NCI-H2171 (cell line): ENCODE data around the gene PIK3R2.
"Not testable (repeated sequence)": the region's sequence is repeated elsewhere in the genome, so short reads cannot be mapped to it uniquely, and the experiment has no call there.

ENCODE experiments used
- DNase-seq: peaks from one replicate; lab custom pipeline; 2025; lab: John Stamatoyannopoulos, UW

Gene PIK3R2

DNA sequence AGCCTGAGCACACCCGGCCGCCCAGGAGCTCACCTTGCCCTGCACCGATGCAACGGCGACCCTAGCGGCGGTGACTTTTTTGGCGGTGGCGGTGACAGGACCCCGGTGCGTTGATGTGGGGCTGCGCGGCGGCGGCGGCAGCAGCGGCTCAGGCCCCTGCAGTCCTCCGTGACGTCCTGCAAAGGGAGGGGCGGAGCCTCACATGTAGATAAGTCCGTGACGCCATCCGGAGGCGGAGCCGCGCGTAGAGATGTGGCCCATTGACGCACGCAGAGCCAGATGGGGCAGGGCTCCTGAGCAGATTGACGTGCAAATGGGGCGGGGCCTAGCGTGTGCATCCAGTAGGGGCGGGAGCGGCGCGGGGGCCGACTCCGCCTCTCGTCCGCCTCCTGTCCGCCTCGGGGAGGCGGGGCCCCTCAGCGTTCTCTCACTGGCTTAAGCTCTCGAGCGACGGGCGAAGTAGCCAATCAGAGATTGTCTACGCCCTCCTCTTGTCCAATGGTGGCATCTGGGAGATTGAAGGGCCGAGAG, 51.0 kb downstream of the PIK3R2 start, which contains the start of gene RAB3A:
Gene RAB3A, minus strand, starts transcription at position 180 of the 531 bp plus-strand sequence. CDS start 1,302 bp downstream, outside the sequence.
- DNase-seq: peak; percentile 100

DNA sequence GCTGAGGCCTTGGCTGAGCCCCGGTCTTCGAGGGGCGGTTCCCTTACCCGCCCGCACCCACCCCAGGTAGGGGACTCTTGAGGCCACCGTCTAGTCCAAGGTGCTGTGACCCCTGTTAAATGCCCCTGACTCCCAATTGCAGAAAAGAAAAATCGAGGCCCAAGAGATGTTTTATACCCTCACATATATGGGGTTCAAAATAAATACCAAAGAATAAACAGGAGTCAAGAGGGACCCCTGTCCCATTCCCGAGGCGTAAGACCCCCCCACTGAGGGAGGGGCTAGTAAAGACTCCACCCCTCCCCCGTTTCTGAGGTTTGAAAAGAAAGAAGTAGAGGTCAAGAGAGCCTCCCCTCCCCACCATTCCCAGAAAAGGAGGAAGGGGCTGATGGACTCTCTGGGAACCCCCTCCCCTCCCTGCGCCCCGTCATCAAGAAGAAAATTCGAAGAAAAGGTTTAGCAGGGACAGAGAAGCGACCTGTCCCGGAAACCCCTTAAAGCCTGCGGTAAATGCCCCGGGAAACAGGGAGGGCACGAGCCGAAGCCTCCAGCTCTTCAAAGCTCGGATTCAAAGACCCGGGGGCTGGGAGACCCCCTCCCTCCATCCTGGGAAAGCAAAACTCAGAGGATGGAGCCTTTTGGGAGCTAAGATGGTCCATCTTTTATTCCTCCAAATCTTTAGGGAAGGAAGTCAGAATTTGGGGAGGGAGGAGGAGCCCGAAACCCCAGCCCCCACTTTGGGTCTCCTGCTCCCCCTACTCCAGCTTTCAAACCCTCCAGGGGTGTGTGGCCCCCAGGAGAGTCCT, 51.6 kb downstream of the PIK3R2 start:
- DNase-seq: peak; percentile 73

DNA sequence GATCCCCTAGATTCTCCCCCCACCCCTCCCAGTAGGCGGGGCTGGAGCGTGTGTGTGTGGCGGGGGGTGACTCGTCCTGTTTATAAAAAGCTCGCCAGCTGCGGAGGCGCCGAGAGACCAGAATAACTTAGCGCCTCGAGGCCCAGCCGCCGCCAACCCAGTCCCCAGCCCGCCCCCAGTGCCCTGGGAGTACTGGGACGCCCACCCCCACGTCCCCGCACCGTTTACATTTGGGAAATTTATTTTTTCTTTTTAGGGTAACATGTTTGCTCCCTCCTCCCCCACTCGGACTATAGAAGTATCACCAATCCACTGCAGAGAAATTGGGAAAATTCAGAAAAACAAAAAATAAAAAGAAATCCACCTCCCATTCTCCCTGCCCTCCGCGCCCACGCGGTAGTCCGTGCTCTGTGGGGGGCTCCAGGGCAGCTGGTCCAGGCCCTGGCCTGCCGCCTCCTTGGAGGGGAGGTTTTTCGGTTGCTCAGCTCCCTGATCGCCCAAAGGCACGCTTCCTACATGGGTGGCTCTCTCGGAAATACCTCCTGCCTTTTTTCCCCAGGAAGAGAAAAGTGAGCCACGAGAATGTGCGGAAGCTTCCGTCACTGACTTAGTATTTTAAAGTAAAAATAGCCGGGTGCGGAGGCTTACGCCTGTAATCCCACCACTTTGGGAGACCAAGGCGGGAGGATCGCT, 52.4 kb downstream of the PIK3R2 start:
- DNase-seq: peak; percentile 56

DNA sequence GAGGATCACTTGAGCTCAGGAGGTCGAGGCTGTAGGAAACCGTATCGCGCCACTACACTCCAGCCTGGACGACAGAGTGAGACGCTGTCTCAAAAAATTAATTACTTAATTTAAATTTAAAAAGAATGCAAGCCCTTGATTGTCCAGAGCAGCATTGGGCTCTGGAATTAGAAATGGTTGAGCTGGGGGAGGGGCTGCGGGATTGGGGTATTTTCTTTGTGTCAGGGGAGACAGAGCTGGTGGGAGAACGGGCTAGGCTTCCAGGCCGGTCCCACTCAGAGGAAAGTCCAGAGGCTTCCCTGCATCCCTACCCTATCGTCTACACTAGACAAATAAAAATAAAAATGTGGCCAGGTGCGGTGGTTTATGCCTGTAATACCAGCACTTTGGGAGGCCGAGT, 53.1 kb downstream of the PIK3R2 start:
- DNase-seq: no peak

DNA sequence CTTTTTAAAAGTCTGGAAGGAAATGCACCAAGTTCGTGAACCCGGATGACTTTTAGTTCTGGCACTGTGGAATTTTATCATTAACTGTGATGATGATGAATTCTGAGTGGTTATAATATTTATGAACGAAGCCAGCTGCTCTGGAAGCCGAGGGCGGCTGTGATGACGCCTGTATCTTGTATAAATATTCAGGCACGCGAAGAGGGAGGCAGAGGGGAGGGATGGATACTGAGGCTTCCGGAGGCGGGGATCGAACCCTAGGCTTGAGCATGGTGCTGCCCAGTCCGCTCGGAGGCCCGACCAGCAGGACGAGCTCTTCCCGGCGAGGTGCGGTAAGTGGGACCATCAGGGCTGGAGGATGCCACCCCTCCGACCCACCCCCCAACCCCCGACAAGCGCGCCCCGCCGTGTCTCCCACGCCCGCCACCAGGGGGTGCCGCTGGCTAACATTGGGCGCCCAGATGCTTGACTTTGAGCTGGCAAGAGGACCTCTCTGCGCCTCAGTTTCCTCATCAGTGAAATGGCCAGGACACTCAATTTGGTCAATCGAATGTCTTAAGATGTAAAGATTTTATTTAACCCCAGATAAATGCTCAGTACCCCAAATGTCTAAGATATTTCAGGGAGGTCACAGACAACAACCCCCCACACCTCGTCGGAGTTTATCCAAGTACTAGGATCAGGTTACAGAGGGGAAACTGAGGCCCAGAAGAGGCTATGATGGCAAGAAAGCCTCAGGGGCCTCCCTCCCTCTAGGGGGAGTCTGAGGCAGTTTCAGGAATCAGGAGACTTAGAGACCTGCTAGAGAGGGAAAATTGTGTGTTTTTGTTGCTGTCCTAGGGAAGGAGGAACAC, 55.4 kb downstream of the PIK3R2 start:
- peak; percentile 10 for DNase-seq

DNA sequence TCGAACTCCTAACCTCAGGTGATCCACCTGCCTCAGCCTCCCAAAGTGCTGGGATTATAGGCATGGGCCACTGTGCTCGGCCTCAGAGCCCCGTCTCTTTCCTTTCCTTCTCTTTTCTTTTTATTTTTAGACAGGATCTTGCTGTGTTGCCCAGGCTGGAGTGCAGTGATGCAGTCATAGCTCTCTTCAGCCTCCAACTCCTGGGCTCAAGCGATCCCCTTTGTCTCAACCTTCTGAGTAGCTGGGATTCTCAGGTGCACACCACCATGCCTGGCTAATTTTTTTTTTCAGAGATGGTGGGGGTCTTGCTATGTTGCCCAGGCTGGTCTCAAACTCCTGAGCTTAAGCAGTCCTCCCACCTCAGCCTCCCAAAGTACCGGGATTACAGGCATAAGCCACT, 56.9 kb downstream of the PIK3R2 start:
- DNase-seq: not testable (repeated sequence)

DNA sequence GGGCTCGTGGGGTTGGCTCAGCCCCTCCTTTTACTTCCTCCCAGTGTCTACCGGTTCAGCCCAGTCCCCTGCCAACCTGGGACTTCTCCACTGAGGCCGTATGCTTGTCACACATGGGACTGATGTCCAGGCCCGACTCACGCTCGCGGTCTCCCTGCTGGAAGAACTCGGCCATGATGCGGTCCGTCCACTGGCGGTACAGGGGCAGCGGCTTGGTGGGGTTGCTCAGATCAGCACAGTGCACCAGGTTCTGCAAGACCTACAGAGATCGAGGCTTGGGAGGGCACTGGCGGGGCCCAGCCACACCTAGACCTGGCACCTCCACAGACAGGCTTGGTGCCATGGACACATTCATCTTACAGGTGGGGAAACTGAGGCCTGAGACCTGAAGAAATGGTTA, 58.7 kb downstream of the PIK3R2 start:
- DNase-seq: no peak

DNA sequence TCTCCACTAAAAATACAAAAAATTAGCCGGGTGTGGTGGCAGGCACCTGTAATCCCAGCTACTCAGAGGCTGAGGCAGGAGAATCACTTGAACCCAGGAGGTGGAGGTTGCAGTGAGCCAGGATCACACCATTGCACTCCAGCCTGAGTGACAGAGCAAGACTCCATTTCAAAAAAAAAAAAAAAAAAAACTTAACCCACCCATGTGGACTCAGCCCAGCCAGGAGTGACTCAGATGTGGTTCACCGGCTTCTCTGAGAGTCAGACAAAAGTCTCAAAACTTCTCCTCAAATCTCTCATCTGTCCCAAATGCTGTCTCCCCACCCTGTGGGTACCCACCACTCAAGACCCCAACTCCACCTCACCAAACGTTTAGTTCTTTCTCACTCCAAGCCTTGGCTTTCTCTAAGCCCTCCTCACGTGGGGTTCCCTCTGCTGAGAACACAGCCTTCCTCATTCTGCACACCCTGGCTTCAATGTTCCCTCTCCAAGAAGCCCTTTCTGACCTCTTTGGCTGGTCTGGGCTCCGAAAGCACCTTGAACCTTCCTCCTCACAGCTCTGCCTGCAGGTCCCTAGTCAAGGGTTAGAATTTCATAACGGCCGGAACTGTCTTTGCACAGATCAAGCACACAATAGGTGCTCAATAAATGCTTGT, 61.9 kb downstream of the PIK3R2 start:
- no peak for DNase-seq

DNA sequence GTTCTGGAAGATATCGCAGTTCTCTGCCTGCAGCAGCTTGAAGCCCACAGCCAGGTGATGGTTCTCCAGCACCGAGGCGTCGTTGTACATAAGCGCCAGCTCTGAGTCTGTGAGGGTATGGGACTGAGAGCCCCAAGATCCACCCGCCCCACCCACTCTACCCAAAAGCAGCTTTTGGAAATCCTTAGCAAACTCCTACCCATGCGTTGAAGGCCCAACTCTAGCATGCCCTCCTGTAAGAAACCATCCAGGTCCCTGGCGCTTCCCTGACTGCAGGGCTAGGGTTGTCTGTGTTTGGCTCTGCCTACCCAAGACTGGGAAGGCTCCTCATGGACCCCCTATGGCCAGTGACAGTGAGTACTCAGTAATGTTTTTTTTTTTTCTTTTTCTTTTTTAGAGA, 63.8 kb downstream of the PIK3R2 start:
- DNase-seq: no peak

DNA sequence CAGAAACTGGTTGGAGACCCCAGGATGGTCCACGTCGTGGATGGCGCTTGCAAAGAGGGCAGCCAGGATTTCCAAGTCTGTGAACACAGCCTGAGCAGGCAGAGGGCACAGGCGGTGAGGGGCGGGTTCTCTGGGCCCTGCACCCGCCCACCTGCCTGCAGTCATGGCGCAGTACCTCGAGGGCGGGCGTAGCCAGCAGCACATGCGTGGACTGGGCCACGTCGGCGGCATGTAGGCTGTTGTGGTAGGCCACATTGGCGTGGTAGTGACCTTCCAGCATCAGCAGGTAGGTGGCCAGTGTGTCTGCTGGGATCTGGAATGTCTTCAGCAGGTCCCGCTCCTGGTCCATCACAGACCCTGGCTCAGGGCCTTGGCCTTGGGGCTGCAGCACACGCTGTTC, 65.2 kb downstream of the PIK3R2 start:
- DNase-seq: no peak

DNA sequence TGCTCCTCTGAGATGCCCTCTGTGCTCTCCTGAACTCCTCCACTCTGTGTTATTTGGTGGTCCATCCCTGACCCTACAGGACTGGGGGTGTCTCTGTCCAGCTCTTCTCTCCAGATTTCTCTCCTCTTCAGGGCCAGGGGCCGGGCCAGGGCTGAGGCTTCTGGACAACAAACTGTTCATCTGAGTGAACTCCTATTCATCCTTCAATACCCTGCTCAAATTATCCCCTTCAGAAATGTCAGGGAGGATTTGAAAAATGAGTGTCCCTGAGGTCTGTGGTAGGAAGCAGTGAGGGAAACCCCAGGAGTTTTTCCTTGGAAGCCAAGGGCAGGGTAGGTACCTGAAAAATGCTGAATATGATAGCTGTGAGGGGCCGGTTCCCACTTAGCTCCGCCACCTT, 65.6 kb downstream of the PIK3R2 start:
- DNase-seq: no peak
